Uterus (tissue), 4 donors: ENCODE measurements around the gene STXBP1. TPM values are rescaled to one million over a fixed set of nuclear protein-coding genes. Genes with fewer than 3 reads are reported as not detected.

Experiments
- DNase-seq, 2 donors: peaks; one replicate each; pipeline ENCODE4 v3.0.0-alpha.2; 2019 to 2020
- H3K27ac ChIP-seq, 2 donors: fragments of 200-600 bp; sonication (generic); 1 replicate in 1 of 2; 2 replicates in 1 of 2; pipeline ENCODE4 v1.5.1; 2016 to 2018
- H3K27me3 ChIP-seq, 2 donors: fragments of 200-600 bp; sonication (generic); one replicate each; pipeline ENCODE4 v1.5.1; 2018 to 2019; ENCODE audit warnings: control low read depth in 1 of 2
- H3K36me3 ChIP-seq, 2 donors: fragments of 200-600 bp; sonication (generic); one replicate each; pipeline ENCODE4 v1.5.1; 2019; ENCODE audit warnings: control low read depth in 1 of 2
- H3K4me1 ChIP-seq, 2 donors: fragments of 200-600 bp; sonication (generic); one replicate each; pipeline ENCODE4 v1.5.1; 2018 to 2019; ENCODE audit warnings: control low read depth in 1 of 2
- H3K4me3 ChIP-seq, 2 donors: fragments of 200-600 bp; sonication (generic); 1 replicate in 1 of 2; 2 replicates in 1 of 2; pipeline ENCODE4 v1.5.1; 2018 to 2019; ENCODE audit warnings: mild to moderate bottlenecking in 1 of 2
- H3K9me3 ChIP-seq, 2 donors: fragments of 200-600 bp; sonication (generic); one replicate each; pipeline ENCODE4 v1.5.1; 2019; ENCODE audit warnings: control low read depth in 1 of 2
- CTCF ChIP-seq, 4 experiments: fragments of 200-600 bp in 2 of 4; fragments of 450-650 bp in 2 of 4; sonication (generic) in 2 of 4; IDR thresholded peaks; one replicate each; pipeline ENCODE4 v1.5.1; 2016 to 2019; ENCODE audit warnings: antibody characterized with exemption in 4 of 4, mild to moderate bottlenecking in 2 of 4, moderate library complexity in 1 of 4
- POLR2A ChIP-seq, 2 donors: fragments of 450-650 bp; IDR thresholded peaks; one replicate each; pipeline ENCODE4 v1.6.1; 2016; ENCODE audit warnings: antibody characterized with exemption in 2 of 2, mild to moderate bottlenecking in 1 of 2, moderate library complexity in 1 of 2
- intact Hi-C: fragments of 100-400 bp; cut with DNase I; formaldehyde crosslinking; loops from one replicate; pipeline ENCODE4 v1.15.1; 2023; ENCODE audit warnings: low total_unique reads
- total RNA-seq, 4 donors: library from RNA; depleted of rRNA in 3 of 4; stranded (reverse); fragments of >200 nt in 3 of 4; gene quantifications; one replicate each; pipeline versions ENCODE4 v1.1.0 to v1.2.4, GENCODE V29; 2014 to 2023
- donor health status: DM: yes; HTN: yes; CAD: no.

The STXBP1 gene
- total RNA-seq, 4 donors from 2014 or later, result 46.6 to 147 (median 99.5) TPM

- Histone ChIP-seq H3K4me1 (peaks cover 5 to 9% of the 10 kb centered on the region in 2 donors), H3K27ac (peak overlapping the region; percentile 85 to 88), H3K27me3 (no peaks in the 10 kb centered on the region), H3K4me3 (peak overlapping the region in 1 of 2 donors; percentile 89), H3K9me3 (no peaks in the 10 kb centered on the region), H3K36me3 (no peaks in the 10 kb centered on the region)
- DNase-seq, result no peak
- intact Hi-C loops, result no loop called here
- TF ChIP-seq POLR2A (IDR thresholded peaks at IDR 0.05) (no peak), CTCF (IDR thresholded peaks at IDR 0.05) (no peak)
Observed at GRCh38 chr9:127566351-127567001, 45.6 kb upstream of the STXBP1 start.

- Histone ChIP-seq H3K4me3 (peak overlapping the region; percentile 52 to 89), H3K27ac (peak overlapping the region; percentile 85 to 88), H3K4me1 (peaks cover 5 to 7% of the 10 kb centered on the region in 2 donors), H3K27me3 (no peaks in the 10 kb centered on the region), H3K36me3 (no peaks in the 10 kb centered on the region), H3K9me3 (no peaks in the 10 kb centered on the region)
- intact Hi-C loops, result no loop called here
- TF ChIP-seq CTCF (IDR thresholded peaks at IDR 0.05), result no peak
- TF ChIP-seq POLR2A (IDR thresholded peaks at IDR 0.05), result no peak
- DNase-seq, result peak; percentile 56 to 57
Observed at GRCh38 chr9:127567035-127567729, 44.9 kb upstream of the STXBP1 start.

- Histone ChIP-seq H3K36me3 (no peaks in the 10 kb centered on the region), H3K9me3 (no peaks in the 10 kb centered on the region), H3K27me3 (no peaks in the 10 kb centered on the region), H3K4me1 (peaks cover 0 to 7% of the 10 kb centered on the region in 2 donors), H3K4me3 (peak overlapping the region; percentile 52 to 89), H3K27ac (peak overlapping the region; percentile 85 to 88)
- intact Hi-C loops, result no loop called here
- no peak for TF ChIP-seq CTCF (IDR thresholded peaks at IDR 0.05)
- TF ChIP-seq POLR2A (IDR thresholded peaks at IDR 0.05), result no peak
- DNase-seq, result peak in 1 of 2 donors; percentile 43
Observed at GRCh38 chr9:127567730-127568617, 44.1 kb upstream of the STXBP1 start.

GRCh38 chr9:127568618-127568970 is 43.5 kb upstream of the STXBP1 start:
- intact Hi-C loops, result no loop called here
- DNase-seq, result no peak
- peak overlapping the region; percentile 85 to 88 for H3K27ac ChIP-seq

More at GRCh38 chr9:127568618-127568970, 43.5 kb upstream of the STXBP1 start:
- Histone ChIP-seq H3K36me3 (no peaks in the 10 kb centered on the region), H3K27me3 (no peaks in the 10 kb centered on the region), H3K9me3 (no peaks in the 10 kb centered on the region), H3K4me1 (peaks cover 0 to 7% of the 10 kb centered on the region in 2 donors), H3K4me3 (peak overlapping the region; percentile 52 to 89)
- TF ChIP-seq CTCF (IDR thresholded peaks at IDR 0.05) (no peak), POLR2A (IDR thresholded peaks at IDR 0.05) (no peak)
